Activated CD4-positive, alpha-beta T cell treated with anti-CD3 and anti-CD28 coated beads, Interleukin-2, amount 50 U/mL, for 48 hours (primary cell): ENCODE results near the gene HS6ST1.

ENCODE experiments used
- DNase-seq, 2 experiments: peaks; one replicate each; pipeline ENCODE4 v3.0.0-alpha.2; 2020

The HS6ST1 gene

DNA sequence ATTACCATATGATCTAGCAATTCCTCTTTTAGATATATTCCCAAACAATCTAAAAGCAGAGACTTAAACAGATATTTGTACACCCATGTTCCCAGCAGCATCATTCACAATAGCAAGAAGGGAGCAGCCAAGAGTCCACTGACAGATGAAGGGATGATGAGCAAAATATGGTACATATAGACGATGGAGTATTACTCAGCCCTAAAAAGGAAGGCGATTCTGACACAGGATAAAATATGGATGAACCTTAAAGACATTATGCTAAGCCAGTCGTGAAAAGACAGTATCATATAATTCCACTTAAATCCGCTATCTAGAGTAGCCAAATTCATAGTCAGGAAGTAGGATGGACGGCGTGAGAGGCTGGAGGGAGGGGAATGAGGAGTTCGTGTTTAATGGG, 20.4 kb downstream of the HS6ST1 start:
- no peak for DNase-seq

DNA sequence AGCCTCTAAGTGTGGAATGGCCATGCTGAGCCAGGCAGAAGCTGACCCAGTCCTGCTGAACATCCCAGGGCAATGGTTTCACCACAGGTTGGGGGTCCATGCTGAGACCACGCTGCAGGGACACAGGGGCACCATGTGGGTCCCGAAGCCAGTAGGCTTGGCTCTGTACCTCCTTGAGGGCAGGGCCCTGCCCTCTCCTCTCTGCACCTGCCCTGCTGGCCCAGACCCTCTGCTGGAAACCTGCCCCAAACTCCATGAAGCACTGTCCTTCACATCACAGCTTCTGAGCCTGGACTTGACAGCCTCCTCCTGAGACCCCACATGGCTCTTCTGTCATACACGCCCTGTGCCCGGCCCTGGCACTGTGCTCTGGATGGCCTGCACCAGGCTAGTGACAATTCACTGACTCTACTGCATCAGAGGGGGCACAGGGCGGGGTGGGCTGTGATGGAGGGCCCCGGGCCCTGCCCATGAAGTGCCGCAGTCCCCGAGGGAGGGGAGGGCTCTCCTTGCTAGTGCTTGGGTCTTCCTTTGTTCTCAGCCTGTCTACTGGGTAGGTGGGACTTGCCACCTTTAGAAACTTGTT, 24.7 kb downstream of the HS6ST1 start:
- no peak for DNase-seq

DNA sequence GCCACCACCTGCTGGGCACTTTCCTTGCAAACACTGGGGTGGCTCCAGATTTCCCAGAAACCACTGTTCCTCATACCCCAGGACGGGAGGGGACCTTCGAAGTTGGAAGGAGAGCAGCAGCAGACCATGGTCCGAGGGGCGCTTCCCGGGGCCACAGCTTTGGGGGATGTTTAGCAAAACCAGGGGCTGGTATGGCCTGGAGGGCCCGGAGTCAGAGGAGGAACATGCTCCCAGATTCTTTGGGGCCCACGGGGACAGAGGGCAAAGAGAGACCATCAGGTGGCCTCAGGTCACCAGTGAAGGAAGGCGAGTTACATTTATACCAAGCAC, 25.3 kb downstream of the HS6ST1 start:
- DNase-seq = no peak

DNA sequence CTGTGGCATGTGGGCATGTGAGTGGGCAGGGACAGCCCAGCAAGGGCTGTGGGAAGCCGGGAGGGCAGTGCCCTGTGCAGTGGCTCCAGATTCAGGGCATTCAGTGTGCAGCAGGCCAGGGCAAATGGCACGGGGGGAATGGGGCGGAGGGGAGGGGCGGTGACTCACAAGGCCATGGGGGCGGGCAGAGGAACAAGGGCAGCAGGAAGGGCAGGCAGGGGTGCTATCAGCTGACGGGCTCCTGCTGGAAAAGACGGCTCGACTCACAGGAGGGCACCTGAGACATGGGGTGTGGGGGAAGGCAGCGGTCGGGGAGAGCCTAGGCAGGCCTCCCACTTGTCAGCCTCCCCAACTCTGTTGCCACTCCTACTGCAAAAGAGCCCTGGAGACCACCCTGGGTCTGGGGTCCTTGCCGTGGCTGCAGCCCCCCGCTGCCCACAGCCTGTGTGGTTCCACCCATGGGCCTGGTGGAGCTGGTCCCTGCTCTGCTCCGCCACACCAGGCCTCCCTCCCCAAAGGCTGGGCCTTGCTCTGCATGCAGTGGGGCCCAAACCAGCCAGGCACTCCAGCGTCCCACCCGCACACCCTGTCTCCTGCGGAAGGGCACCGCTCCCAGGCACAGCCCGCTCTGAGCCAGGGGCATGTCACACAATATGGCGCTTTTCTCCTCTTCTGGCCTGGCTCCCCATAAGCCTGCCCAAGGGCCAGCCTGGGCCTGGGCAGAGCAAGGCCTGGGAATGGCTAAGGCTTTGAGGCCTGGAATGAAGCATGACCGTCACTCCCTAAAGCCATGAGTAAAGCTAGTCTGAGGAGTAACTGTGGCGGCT, 25.9 kb downstream of the HS6ST1 start:
- no peak for DNase-seq

DNA sequence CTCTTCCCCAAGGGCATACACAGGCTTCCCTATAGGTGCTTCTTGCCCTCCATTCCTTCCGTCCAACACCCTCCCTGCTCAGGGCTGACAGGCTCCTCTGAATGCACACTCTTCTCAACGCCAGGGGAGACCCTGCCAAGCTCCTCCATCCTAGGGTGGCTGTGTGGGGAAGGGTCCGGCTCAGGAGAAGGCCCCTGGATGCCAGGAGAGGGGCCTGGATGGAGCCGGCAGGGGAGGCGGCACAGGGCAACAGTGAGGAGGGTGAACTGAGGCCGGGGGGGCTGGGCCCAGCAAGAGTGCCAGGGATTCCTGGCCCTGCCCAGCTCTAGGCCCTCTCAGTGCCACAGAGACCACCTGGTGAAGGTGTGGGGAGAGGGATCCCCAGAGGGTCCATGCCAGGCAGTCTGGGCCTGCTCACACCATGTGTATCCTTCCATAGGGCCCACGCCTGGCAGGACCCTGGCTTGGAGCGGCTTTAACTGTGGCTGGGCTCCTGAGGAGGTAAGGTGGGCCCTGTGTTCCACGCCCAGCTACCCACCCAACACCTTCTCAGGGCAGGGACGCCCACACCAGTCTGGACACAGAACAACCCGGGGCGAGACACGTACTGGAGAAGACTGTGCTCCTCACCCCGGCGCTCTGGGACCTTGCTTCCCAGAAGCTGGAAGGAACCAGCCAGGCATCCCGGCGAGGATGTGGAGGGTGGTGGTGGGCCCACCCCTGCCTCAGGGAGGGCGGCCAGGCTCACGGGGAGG, 26.6 kb downstream of the HS6ST1 start:
- DNase-seq = no peak

DNA sequence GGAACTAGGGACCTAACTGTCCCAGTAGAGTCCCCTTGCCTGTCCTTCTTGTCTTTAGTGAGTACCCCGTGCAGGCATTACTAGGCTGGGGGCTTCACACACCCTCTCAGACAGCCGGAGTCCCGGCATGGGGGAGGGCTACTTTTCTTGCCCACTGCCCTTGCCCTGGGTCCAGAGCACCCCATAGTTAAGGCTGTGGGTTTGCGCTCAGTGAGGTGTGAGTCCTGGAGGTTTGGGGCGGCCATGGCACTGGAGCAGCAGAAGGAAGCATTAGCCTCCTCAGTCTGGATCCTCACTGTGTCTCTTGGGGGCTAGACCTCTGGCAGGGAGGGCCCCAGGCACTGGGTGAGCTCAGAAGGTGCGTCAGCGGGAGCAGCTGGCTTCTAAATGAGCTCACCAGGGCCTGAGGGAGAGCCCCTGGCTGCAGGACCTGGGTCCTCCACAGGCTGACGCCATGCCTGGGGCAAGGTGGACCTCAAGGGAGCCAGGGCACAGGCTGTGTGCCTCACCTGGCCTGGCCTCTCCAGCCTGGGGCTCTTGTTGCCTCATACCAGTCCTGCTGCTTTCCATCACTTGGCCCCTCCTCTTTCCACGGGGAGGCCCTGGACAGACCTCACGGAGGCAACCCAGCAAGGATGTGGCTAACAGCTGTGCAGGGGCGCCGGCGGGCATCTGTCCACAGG, 27.4 kb downstream of the HS6ST1 start:
- DNase-seq = no peak

DNA sequence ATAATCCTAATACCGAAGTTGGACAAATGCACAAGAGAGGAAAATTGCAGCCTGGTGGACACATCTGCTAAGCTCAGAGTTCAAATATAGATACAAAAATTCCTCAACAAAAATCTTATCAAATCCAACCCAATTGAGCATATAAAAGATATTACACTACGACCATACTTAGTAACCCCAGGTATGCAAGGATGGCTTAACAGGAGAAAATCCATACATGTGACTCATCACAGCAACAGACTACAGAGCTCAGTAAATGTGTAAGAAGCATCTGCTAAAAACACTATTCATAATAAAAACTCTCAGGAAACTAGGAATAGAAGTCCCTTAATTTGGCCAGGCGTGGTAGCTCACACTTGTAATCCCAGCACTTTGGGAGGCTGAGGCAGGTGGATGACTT, 28.3 kb downstream of the HS6ST1 start:
- no peak for DNase-seq

DNA sequence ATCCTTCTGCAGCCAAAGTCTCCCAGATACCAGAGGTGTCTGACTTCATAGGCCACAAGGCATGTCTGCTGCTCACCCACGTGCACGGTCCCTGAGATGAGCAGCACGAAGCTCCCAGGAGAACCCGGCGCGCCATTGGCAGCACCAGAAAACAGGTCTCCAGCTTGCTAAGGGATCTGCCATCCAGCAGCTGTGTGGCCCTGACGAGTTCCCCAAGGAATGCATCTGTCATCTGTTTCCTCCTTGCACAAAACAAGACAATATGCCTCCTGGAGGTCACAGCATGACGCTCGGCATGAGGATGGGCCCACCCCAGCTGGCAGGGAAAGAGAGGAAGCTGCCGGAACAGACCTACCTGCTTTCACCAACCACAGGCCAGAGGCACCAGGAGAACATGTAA, 29.2 kb downstream of the HS6ST1 start:
- DNase-seq = no peak

DNA sequence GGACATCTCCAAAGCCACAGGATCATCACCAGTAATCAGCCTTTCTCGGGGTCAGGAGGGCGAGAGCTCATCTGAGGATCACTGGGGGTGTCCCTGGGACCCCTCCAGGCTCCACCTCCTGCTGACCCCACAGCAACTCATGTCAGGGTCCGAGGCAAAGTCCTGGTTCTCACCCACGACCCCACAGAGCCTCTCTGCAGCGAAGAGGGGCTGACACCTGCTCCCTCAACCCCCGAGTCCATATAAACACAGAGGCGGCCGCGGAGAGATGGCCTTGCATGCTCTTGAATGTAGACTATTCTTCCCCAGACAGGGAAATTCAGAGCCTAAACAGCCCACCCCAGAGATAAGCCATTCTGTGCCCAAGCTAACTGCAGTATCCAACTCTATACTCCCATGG, 29.9 kb downstream of the HS6ST1 start:
- no peak for DNase-seq

DNA sequence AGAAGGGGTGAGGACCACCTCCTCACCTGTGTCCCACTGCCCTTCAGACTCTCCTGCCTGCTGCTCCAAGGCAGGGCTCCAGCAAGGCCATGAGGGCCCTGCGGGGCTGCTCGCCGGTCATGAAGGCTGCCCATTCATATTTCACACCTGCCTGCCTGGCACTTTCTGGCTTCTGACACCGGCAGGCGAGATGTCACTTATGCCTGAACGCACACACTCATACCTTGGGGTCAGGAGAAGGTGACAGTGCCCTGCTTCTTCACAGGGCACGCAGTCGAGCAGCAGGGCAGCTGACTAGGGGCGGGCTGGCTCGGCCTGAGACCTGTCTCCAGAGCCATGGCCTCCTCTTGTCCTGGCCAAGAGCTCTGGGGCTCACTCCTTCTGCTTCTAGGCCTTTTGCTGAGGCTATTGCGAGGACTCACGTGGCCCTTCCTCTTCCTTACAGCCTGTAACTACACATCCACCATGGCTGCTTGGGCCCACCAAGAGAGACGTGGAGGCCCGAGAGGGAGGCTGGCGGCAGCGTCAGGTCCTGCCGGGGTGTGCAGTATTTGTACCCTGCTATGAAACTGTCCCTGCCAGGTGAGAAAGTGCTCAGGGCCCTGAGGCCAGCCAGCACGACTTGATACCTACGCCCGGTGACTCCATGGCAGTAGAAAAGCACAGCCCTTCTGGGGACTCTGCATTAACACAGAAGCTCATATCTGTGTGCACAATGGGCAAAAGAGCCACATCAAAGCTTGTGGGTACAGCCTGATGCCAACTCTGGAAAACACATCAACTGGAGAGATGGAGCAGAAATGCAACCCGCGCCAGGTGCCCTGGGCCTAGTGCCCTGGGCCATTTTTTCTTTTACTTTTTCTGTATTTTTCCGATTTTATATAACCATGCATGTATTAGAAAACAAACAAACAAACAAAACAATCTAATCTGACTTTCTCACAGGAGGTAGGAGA, 30.6 kb downstream of the HS6ST1 start:
- DNase-seq = no peak

DNA sequence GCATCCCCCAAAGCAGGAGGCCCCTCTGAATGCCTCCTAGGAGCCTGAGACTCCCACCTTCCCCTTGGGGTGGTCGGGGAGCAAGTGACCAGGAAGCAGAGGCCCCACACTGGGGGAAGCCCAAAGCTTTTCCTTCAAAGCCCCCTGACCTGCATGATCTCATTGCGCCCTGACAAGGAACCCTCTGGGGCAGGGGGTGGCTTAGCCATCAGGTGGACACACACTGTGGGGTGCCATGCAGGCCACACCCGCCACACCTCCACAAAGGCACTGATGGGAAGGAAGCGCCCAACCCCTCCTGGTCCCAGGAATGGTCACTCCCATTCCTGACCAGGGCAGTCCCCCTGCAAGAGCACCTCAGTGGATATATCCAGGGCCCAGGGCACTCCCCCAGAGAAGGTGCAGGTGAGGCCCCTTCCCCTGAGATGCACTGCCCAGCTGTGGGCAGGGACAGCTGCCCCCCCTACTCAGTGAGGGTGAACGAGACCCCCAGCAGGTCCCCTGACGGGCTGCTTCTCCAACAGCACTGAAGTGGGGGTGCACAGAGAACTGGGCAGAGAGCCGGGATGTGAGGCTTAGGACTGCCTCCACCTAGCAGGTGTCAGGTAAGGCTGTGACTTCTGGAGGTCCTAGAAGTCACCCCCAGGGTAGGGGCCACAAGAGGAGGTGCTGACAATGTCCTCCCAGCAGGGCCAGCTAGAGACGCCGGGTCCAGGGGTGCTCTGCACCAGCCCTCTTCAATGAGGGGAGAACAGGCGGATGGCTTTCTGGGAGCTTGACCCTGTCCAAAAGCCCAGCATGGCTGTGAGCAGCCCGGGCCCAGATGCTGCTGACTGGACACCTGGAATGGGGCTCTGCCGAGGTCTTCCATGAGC, 31.5 kb downstream of the HS6ST1 start:
- no peak for DNase-seq

DNA sequence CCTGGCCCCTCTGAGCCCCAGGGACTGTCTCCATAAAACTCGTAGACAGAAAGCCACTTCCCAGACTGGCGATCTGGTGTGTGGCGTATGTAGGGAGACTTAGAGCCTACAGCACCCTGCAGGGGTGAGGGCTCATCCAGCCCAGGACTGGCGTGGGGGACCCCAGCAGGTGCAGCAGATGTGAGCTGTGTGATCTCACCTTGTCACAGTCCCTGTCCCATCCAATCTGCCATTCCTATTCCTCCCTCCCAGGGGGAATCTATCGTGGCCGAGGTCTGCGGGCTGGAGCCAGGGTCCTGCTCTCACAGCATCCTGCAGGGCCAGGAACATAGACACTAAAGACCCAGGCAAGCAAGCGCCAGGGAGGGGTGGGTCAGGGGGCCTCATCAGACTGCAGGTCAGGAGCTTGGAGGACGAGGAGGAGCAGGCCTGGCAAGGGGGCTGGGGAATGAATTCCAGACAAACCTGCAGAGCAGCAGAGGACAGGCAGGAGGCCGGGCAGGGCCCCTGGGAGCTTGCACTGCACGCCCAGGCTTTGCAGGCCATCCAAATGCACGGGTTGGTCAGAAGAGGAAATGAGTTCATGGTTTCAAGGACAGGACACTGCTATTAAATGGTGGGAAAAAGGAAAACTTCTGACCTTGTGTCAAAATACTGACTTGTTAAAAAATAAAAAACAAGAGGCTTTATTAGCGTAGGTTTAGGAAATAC, 32.5 kb downstream of the HS6ST1 start:
- DNase-seq = no peak

DNA sequence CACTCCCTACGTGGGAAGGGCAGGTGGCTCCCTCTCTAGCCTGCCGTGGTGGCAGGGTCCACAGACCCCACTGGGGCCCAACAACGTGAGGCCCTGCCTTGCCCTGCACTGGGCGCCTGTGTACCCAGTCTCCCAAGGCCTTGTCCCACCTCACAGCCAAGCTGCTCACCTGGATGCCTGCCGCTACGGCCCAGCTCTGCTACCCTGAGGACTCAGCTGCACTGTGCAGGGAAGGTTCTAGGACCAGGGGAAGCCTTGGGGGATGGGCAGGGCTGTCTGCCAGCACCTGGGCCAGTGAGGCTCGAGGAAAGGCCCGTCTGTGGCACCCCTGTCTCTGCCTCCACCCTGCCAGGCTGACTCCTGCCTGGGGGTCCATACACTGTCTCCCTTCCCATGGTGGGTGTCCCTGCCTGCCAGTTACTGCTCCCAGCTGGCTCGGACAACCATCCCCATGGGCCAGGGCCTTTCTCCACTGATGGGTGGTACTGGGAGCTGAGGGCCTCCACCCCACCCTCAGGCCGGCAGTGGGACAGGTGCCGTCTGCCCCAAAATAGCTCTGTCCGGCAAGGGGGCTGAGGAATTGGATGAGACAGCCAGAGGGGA, 33.2 kb downstream of the HS6ST1 start:
- DNase-seq = no peak

DNA sequence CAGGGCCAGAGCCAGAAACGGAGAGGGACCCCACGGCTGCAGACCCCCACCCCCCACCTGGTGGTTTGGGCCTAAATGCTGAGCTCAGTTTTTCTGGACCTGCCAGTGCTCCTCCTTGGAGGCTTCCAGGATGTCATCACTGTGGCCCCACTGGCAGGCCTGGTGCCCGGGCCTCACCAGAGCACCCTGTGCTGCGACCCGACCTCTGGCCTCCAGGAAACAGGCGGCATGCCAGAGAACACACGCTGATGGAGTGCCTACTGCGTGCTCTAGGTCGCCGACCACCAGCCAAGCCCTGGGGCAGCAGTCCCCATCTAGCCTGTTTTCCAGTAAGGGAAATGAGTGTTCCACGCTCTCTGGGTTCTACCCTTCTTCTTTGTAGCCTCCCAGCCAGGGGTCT, 33.8 kb downstream of the HS6ST1 start:
- no peak for DNase-seq

DNA sequence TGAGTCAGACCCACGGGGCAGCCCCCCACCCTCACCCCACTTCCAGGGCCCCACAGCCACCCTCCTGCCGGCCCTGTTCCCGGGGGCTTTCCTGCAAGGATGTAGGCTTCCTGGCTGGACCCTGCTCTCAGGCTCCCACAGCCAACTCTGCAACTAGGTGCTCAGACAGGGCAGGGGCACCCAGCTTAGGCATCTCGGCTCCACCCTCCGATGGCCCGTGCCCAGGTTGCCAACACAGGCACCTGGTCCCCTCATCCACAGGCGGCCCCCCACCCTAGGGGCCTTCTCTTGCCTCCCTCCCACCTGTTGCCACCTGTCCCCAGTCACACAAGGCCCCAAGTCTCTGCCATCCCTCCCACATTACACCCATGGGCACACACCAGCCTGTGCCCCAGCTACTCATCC, 34.6 kb downstream of the HS6ST1 start:
- no peak for DNase-seq

DNA sequence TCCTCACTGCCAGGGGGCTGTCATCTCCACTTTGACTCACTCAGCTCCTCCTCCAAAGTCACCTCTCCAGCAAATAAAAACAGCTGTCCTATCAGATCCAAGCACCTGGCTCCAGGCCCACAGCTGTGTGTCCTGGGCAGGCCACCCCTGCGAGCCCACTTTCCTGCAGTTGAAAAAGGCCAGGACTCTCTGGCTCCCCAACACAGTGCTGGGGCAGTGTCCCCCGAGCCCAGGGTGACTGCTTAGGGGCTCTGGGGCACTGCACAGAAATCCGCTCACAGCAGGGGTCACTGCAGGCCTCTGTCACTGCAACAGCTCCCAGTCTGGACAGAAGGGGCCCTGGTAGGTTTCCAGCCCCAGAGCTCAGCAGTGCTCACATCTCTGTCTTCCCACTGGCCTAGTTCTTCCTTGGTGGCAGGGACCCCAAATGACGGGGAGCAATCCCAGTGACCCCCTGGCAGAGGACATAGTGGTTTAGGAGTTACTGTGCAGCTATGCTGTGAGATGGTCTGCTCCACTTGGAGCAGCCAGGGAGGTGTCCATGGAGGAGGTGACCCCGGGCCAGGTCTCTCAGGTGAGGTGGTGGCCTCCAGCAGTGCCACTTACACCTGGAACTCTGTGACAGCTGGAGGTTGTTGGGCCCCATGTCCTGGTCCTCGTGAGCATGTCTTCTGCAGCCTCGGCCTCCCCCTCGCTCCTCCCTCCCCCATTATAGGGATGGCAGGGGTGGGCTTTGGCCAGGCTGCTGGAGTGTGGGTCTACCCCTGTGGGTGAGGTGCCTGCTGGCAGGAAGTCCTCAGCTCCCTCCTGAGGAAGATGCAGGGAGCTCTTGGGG, 35.5 kb downstream of the HS6ST1 start:
- no peak for DNase-seq

DNA sequence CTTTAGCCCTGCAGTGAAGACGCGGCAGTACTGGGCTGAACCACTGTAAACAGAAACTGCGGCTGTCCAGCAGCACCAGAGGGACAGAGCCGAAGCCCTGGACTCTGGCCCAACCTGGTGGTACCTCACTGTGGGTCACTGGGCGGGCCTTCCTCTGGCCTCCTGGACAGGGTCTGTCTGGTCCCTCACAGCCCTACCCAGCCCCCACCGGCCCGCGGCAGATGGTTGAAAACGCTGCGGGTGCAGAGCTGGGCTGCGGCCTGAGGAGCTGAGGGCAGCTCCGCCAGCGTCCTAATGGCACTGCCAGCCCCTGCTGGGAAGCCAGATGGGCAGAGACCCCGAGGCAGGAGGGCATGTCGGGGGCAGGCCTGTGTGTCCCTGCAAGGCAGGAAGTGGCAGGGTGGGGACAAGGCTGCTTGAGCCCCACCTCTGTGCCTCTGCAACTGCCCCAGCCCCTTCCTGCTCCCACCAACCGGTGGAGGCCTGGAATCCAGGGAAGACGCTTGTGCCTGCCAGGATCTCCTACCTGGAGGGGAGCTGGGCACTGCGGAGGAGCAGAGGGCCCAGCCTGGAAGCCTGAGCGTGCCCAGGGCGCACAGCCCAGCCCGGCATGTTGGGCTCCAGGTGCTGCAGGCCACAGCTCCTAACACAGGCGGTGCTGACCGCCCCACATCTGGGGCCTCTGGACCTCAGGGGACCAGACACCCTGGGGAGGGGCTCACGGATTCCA, 36.3 kb downstream of the HS6ST1 start:
- no peak for DNase-seq

DNA sequence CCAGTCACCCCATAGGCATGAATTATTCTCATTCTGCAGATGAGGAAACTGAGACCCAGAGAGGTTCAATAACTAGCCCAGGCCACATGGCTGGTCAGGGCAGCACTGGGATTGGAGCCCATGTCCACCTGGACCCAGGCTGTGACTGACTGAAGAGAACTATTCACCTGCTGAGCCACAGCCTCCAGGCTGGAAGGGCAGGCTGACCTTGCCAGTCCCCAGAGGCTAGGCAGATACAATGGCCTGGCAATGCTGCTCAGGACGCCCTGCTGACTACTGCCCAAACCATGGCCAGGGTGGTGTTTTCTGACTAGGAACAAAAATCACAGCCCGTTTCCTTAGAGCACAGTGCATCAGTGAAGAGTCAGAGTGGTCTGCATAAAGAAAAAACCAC, 36.8 kb downstream of the HS6ST1 start:
- no peak for DNase-seq

DNA sequence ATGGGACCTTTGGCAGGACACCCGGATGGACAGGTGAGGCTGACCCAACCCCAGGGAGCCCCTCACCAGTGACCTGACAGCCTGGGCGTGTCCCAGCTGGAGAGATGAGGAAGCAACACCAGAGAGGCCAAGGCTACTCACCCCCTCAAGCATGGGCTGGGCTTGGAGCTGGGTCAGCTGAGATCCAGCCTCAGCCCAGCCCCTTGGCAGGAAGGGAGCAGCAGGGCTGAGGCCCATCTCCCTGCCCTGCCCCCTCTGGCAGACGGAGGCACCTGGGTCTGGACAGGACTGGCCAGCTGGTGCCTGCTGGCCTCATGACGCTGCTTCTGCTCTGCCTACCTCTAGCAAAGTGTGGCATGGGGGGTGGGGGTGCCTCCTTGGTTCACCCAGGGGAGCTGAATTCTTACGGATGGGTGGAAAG, 37.8 kb downstream of the HS6ST1 start:
- DNase-seq = no peak
